ENCODE results near the gene NTNG1. TPM values are rescaled to one million over a fixed set of nuclear protein-coding genes. Genes with fewer than 3 reads are reported as not detected.
A peak's percentile ranks its signal among the peaks of the same experiment; 100 is the strongest.

The NTNG1 gene
- total and polyA plus RNA-seq, 4 donors, result 19.8 to 26.8 (median 25.2) TPM

DNA sequence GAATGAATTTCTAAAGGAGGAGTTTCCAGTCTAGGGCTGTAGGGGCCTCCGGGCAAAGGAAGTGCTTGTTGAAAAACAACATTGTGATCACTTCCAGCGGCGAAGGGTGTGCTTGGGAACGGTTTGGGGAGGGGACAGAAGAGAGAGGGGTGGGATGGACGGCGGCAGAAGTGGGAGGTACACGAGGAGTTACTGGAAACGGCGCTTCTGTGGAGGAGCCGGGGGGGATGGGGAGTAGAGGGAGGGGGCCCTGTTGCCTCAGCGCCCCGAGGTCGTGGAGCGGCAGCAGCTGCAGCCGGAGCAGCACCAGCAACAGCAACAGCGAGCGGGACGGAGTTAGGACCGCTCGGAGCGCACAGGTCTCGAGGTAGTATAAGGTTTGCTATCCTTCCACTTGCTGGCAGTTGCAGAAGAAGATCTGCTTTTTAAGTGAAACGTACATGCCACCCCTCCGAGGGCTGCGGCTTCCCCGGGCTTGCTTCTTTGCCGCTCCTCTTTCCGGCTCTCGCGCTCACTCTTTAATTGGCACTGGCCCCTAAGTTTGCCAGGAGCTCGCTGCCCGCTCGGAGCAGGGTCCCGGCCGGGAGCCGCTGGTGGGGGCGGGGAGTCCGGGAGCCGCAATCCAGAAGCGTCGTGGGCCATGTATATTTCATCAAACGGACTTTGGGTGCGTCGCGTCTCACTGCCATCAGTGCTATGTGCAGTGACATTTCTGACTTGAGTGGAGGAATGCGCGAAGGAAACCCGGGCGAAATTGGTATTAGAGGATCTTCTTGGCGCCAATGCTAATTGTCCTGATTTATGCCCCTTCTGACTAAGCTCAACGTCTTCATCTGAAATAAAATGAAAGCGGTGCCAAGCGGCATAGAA is 771 bp upstream of the NTNG1 start:
- Histone ChIP-seq H3K27me3 (ENCODE audit: control insufficient read depth, insufficient read depth, low read length) (no peaks in the 10 kb centered on the region), H3K27ac (ENCODE audit: low read depth, low read length) (peak overlapping the region; percentile 75), H3K36me3 (ENCODE audit: control insufficient read depth, insufficient read depth, low read length) (no peaks in the 10 kb centered on the region), H3K9me3 (ENCODE audit: control insufficient read depth, insufficient read depth, low read length) (no peaks in the 10 kb centered on the region), H3K4me1 (ENCODE audit: control insufficient read depth, insufficient read depth, low read length) (peaks cover 14% of the 10 kb centered on the region), H3K4me3 (ENCODE audit: low read depth, low read length) (peak overlapping the region; percentile 67)
- DNase-seq (ENCODE audit: low read depth in 4 of 6, low spot score in 6 of 6), result peak in 4 of 6 donors; percentile 39 to 91 (median 63)
- WGBS (ENCODE audit: insufficient coverage), result 0% methylated on average over 51 of the region's 53 CpGs

DNA sequence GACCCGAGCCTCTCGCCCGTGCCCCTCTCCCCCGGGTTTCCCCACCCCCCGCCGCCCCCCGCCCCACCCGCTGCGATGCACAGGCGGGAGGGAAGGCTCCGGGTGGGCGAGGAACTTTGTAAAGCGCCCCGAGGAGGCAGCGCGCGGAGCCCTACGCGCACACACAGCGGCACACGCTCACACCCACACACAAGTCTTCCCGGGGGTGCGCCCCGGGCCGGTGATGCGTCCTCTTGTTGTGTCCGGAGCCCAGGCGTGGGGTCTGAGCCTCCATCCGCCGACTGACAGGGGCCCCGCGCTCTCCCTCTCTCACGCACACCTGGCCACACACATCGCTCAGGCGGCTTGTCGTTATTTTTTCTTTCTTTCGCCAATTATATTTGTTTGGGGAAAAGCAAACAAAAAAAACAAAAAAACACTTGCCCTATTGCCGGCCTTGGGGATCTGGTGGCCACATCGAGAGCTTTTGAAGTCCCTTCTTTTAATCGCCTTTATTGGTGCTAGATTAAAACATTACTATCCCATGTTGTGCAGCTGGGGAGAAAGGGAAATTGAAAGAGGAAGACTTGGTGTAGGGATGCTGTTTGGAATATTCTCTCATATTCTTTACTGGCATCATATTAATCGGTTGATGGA is 770 bp downstream of the NTNG1 start:
- Histone ChIP-seq H3K27me3 (ENCODE audit: control insufficient read depth, insufficient read depth, low read length) (no peaks in the 10 kb centered on the region), H3K9me3 (ENCODE audit: control insufficient read depth, insufficient read depth, low read length) (no peaks in the 10 kb centered on the region), H3K36me3 (ENCODE audit: control insufficient read depth, insufficient read depth, low read length) (no peaks in the 10 kb centered on the region), H3K4me3 (ENCODE audit: low read depth, low read length) (peak overlapping the region; percentile 71), H3K4me1 (ENCODE audit: control insufficient read depth, insufficient read depth, low read length) (peaks cover 14% of the 10 kb centered on the region), H3K27ac (ENCODE audit: low read depth, low read length) (peak overlapping the region; percentile 73)
- 0% methylated on average over 18 of the region's 41 CpGs for WGBS (ENCODE audit: insufficient coverage)
- peak in 3 of 6 donors; percentile 33 to 72 (median 61) for DNase-seq (ENCODE audit: low read depth in 4 of 6, low spot score in 6 of 6)

GRCh38 chr1:107142140-107142542 is 1.3 kb downstream of the NTNG1 start:
- peak in 4 of 6 donors; percentile 67 to 95 (median 78) for DNase-seq (ENCODE audit: low read depth in 4 of 6, low spot score in 6 of 6)
- Histone ChIP-seq H3K27me3 (ENCODE audit: control insufficient read depth, insufficient read depth, low read length) (no peaks in the 10 kb centered on the region), H3K9me3 (ENCODE audit: control insufficient read depth, insufficient read depth, low read length) (no peaks in the 10 kb centered on the region), H3K4me3 (ENCODE audit: low read depth, low read length) (peak overlapping the region; percentile 71), H3K27ac (ENCODE audit: low read depth, low read length) (peak overlapping the region; percentile 73), H3K36me3 (ENCODE audit: control insufficient read depth, insufficient read depth, low read length) (no peaks in the 10 kb centered on the region), H3K4me1 (ENCODE audit: control insufficient read depth, insufficient read depth, low read length) (peaks cover 14% of the 10 kb centered on the region)
- 0% methylated on average over 2 of the region's 5 CpGs for WGBS (ENCODE audit: insufficient coverage)

- Histone ChIP-seq H3K4me1 (ENCODE audit: control insufficient read depth, insufficient read depth, low read length) (peaks cover 14% of the 10 kb centered on the region), H3K9me3 (ENCODE audit: control insufficient read depth, insufficient read depth, low read length) (no peaks in the 10 kb centered on the region), H3K27me3 (ENCODE audit: control insufficient read depth, insufficient read depth, low read length) (no peaks in the 10 kb centered on the region), H3K27ac (ENCODE audit: low read depth, low read length) (no peak overlapping the region), H3K36me3 (ENCODE audit: control insufficient read depth, insufficient read depth, low read length) (no peaks in the 10 kb centered on the region), H3K4me3 (ENCODE audit: low read depth, low read length) (peak overlapping the region; percentile 71)
- no peak for DNase-seq (ENCODE audit: low read depth in 4 of 6, low spot score in 6 of 6)
- WGBS (ENCODE audit: insufficient coverage), result no CpG with 5 or more reads among the region's 2 CpGs
These were observed 1.8 kb downstream of the NTNG1 start for GRCh38 chr1:107142666-107143065.

DNA sequence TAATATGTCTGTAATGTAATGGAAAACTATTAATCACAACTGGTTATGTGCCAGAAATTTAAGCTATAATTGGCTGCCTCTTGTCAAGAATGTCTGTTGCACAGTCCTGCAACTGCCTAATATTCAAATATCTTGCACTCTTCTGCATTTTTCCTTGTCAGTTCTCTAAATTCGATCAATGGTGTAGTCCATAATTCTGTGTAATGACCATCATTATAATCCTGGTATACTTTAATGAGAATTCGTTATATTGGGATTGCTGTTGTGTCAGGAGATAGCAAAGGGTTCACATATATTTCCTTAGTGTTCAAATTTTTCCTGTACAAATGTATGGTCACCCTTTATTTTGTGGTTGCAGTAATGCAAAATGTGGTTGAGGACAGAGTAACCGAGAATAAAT is 4.8 kb downstream of the NTNG1 start:
- Histone ChIP-seq H3K27me3 (ENCODE audit: control insufficient read depth, insufficient read depth, low read length) (no peaks in the 10 kb centered on the region), H3K36me3 (ENCODE audit: control insufficient read depth, insufficient read depth, low read length) (no peaks in the 10 kb centered on the region), H3K4me1 (ENCODE audit: control insufficient read depth, insufficient read depth, low read length) (peaks cover 7% of the 10 kb centered on the region), H3K27ac (ENCODE audit: low read depth, low read length) (no peak overlapping the region), H3K4me3 (ENCODE audit: low read depth, low read length) (no peak overlapping the region), H3K9me3 (ENCODE audit: control insufficient read depth, insufficient read depth, low read length) (no peaks in the 10 kb centered on the region)
- WGBS (ENCODE audit: insufficient coverage), result no CpG with 5 or more reads among the region's 3 CpGs
- no peak for DNase-seq (ENCODE audit: low read depth in 4 of 6, low spot score in 6 of 6)

GRCh38 chr1:107147843-107148242 is 7.0 kb downstream of the NTNG1 start:
- no peak overlapping the region for H3K4me3 ChIP-seq (ENCODE audit: low read depth, low read length)
- H3K4me1 ChIP-seq (ENCODE audit: control insufficient read depth, insufficient read depth, low read length), result no peaks in the 10 kb centered on the region
- WGBS (ENCODE audit: insufficient coverage), result 50% methylated on average over 1 of the region's 6 CpGs
- no peaks in the 10 kb centered on the region for H3K9me3 ChIP-seq (ENCODE audit: control insufficient read depth, insufficient read depth, low read length)
- H3K36me3 ChIP-seq (ENCODE audit: control insufficient read depth, insufficient read depth, low read length), result no peaks in the 10 kb centered on the region
- H3K27ac ChIP-seq (ENCODE audit: low read depth, low read length), result no peak overlapping the region
- DNase-seq (ENCODE audit: low read depth in 4 of 6, low spot score in 6 of 6), result no peak
- H3K27me3 ChIP-seq (ENCODE audit: control insufficient read depth, insufficient read depth, low read length), result no peaks in the 10 kb centered on the region

GRCh38 chr1:107149946-107150345 is 9.1 kb downstream of the NTNG1 start:
- DNase-seq (ENCODE audit: low read depth in 4 of 6, low spot score in 6 of 6), result peak in 2 of 6 donors; percentile 33 to 60
- H3K27ac ChIP-seq (ENCODE audit: low read depth, low read length), result no peak overlapping the region
- H3K4me3 ChIP-seq (ENCODE audit: low read depth, low read length), result no peak overlapping the region
- no peaks in the 10 kb centered on the region for H3K27me3 ChIP-seq (ENCODE audit: control insufficient read depth, insufficient read depth, low read length)
- no peaks in the 10 kb centered on the region for H3K4me1 ChIP-seq (ENCODE audit: control insufficient read depth, insufficient read depth, low read length)
- WGBS (ENCODE audit: insufficient coverage), result no CpG with 5 or more reads among the region's 1 CpG
- H3K9me3 ChIP-seq (ENCODE audit: control insufficient read depth, insufficient read depth, low read length), result no peaks in the 10 kb centered on the region
- H3K36me3 ChIP-seq (ENCODE audit: control insufficient read depth, insufficient read depth, low read length), result no peaks in the 10 kb centered on the region

DNA sequence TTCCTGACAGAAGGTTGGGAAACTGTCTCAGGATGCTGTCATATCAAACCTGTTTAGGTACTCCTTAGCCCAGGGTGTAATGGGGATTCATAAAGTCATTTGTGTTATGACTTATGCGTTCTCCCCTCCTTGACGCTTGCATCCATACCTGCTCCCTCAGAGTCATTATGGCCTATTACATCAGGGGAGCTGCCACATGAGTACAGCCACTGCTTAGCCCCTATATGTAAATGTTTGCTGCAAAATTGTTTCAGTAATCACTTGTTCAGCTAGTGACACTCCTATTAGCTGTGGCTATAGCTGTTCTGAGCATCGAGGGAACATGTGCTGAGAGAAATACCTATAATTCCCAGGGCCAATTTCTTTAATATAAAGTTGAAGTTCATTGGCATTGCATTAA is 10.5 kb downstream of the NTNG1 start:
- Histone ChIP-seq H3K27me3 (ENCODE audit: control insufficient read depth, insufficient read depth, low read length) (no peaks in the 10 kb centered on the region), H3K9me3 (ENCODE audit: control insufficient read depth, insufficient read depth, low read length) (no peaks in the 10 kb centered on the region), H3K27ac (ENCODE audit: low read depth, low read length) (no peak overlapping the region), H3K4me3 (ENCODE audit: low read depth, low read length) (no peak overlapping the region), H3K4me1 (ENCODE audit: control insufficient read depth, insufficient read depth, low read length) (no peaks in the 10 kb centered on the region), H3K36me3 (ENCODE audit: control insufficient read depth, insufficient read depth, low read length) (no peaks in the 10 kb centered on the region)
- WGBS (ENCODE audit: insufficient coverage), result 100% methylated on average over 2 of the region's 3 CpGs
- DNase-seq (ENCODE audit: low read depth in 4 of 6, low spot score in 6 of 6), result no peak

DNA sequence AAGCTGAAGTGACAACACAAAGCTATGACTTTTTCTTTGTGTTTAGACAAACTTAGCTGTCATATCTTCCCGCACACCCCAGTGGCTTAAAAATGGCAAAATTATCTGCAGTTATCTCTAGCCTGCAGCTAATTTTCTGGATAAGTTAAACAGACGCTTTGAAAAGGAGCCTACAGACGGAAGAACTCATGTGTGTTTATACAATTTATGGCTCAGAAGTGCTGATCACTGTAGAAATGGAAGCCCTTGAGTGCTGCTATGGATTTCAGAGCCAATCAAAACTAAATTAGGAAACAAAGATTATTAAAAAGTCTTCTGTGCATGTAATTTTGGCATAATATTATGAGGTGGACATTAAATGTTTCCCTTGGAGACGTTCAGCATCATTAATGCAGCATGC is 11.6 kb downstream of the NTNG1 start:
- WGBS (ENCODE audit: insufficient coverage), result 51% methylated on average over 2 of the region's 4 CpGs
- Histone ChIP-seq H3K27ac (ENCODE audit: low read depth, low read length) (no peak overlapping the region), H3K36me3 (ENCODE audit: control insufficient read depth, insufficient read depth, low read length) (no peaks in the 10 kb centered on the region), H3K27me3 (ENCODE audit: control insufficient read depth, insufficient read depth, low read length) (no peaks in the 10 kb centered on the region), H3K4me1 (ENCODE audit: control insufficient read depth, insufficient read depth, low read length) (no peaks in the 10 kb centered on the region), H3K9me3 (ENCODE audit: control insufficient read depth, insufficient read depth, low read length) (no peaks in the 10 kb centered on the region), H3K4me3 (ENCODE audit: low read depth, low read length) (no peak overlapping the region)
- peak in 1 of 6 donors; percentile 92 for DNase-seq (ENCODE audit: low read depth in 4 of 6, low spot score in 6 of 6)

All from spinal cord (tissue), 10 donors.